Mucosa of descending colon (tissue), 3 donors: ENCODE data around the gene FBN1. TPM values are rescaled to one million over a fixed set of nuclear protein-coding genes. Genes with fewer than 3 reads are reported as not detected.

Source experiments
- ATAC-seq: fragments of 200-7000 bp; cut with Tn5 transposase; one replicate; pipeline ENCODE4 v1.9.1; 2020; ENCODE audit warnings: mild to moderate bottlenecking, moderate library complexity
- DNase-seq, 3 donors: peaks; one replicate each; pipeline ENCODE4 v3.0.0-alpha.2; 2020
- H3K36me3 ChIP-seq: fragments of 200-600 bp; one replicate; pipeline ENCODE4 v1.8.0; 2021; ENCODE audit warnings: low read depth, mild to moderate bottlenecking
- H3K4me1 ChIP-seq: fragments of 200-600 bp; one replicate; pipeline ENCODE4 v1.8.0; 2021; ENCODE audit warnings: low read depth, mild to moderate bottlenecking
- H3K4me3 ChIP-seq: fragments of 200-600 bp; one replicate; pipeline ENCODE4 v1.8.0; 2021; ENCODE audit warnings: mild to moderate bottlenecking
- H3K9me3 ChIP-seq: fragments of 200-600 bp; one replicate; pipeline ENCODE4 v1.8.0; 2021; ENCODE audit warnings: mild to moderate bottlenecking
- intact Hi-C, 2 donors: fragments of 100-400 bp; cut with DNase I in 1 of 2; cut with micrococcal nuclease in 1 of 2; formaldehyde crosslinking; loops; one replicate each; pipeline versions ENCODE4 v1.11.0 to v1.11.1; 2022; cut with DNase I, micrococcal nuclease
- total RNA-seq, 3 donors: library from RNA; stranded (reverse); fragmentation: NEBNext Ultra II Directional in 2 of 3; extraction: Animal tissue kit (Norgen Biotek cat#: 25700) in 2 of 3; gene quantifications; one replicate each; pipeline versions ENCODE4 v1.2.1 to v1.2.4, GENCODE V29; 2021 to 2023
- TF ChIP-seq, protein P1 (sequence below): fragments of 200-600 bp; IDR thresholded peaks from one replicate; pipeline ENCODE4 v1.8.0; 2022; ENCODE audit warnings: antibody characterized with exemption, mild to moderate bottlenecking
- donor health status: DM: no; HTN: no; CAD: no; lungs with moderate emphysema.
- donor health status: DM: no; HTN: no; CAD: no.
- donor health status: DM: no; HTN: yes; CAD: no.

FBN1 gene
- total RNA-seq, 3 donors from 2014 or later, result 9.3 to 47.9 (median 35.9) TPM

DNA sequence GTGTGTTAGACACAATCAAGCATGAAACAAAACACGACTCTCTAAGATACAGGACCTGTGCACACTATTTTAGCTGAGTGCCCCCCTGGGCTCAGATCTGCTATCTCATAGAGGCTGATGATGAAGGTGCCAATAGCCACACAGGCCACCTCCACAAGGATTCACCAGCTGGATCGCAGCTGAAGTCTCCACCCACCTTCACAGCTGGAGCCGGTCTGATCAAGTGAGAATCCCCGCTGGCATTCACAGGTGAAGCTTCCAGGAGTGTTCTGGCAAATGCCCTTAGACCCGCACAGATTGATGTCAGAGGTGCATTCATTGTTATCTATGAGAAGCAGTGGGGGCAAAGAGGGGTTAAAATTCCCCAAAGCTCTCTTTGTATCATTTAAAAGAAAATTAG is 224.1 kb downstream of the FBN1 start:
- H3K9me3 ChIP-seq, result no peaks in the 10 kb centered on the region
- TF ChIP-seq, protein P1, sequence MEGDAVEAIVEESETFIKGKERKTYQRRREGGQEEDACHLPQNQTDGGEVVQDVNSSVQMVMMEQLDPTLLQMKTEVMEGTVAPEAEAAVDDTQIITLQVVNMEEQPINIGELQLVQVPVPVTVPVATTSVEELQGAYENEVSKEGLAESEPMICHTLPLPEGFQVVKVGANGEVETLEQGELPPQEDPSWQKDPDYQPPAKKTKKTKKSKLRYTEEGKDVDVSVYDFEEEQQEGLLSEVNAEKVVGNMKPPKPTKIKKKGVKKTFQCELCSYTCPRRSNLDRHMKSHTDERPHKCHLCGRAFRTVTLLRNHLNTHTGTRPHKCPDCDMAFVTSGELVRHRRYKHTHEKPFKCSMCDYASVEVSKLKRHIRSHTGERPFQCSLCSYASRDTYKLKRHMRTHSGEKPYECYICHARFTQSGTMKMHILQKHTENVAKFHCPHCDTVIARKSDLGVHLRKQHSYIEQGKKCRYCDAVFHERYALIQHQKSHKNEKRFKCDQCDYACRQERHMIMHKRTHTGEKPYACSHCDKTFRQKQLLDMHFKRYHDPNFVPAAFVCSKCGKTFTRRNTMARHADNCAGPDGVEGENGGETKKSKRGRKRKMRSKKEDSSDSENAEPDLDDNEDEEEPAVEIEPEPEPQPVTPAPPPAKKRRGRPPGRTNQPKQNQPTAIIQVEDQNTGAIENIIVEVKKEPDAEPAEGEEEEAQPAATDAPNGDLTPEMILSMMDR, result no peak
- H3K4me1 ChIP-seq, result no peaks in the 10 kb centered on the region
- ATAC-seq (no peak), DNase-seq (no peak)
- H3K4me3 ChIP-seq, result no peak overlapping the region
- H3K36me3 ChIP-seq, result no peaks in the 10 kb centered on the region
- intact Hi-C loops, result no loop called here

DNA sequence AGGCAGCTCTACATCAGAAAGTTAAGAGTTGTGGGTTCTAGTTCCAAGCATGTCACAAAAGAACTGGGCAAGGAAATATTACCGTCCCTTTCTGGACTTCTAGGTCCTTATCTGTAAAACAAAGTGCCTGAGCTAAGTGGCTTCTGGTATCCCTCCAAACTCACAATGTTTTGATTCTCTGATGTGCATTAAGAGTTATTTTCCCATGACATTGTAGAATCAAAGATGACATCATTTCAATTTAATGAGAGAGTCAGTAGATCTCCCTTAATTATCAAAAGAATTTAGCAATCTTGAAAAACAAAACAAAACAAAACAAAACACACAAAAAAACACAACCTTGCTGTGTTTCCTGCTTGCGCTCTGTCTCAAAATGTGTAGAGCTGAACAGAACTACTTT is 225.6 kb downstream of the FBN1 start:
- no peak for DNase-seq
- no peak for ATAC-seq
- H3K4me3 ChIP-seq, result no peak overlapping the region
- no peaks in the 10 kb centered on the region for H3K4me1 ChIP-seq
- H3K9me3 ChIP-seq, result no peaks in the 10 kb centered on the region
- no peaks in the 10 kb centered on the region for H3K36me3 ChIP-seq
- intact Hi-C loops, result no loop called here
- TF ChIP-seq, protein P1, result no peak

DNA sequence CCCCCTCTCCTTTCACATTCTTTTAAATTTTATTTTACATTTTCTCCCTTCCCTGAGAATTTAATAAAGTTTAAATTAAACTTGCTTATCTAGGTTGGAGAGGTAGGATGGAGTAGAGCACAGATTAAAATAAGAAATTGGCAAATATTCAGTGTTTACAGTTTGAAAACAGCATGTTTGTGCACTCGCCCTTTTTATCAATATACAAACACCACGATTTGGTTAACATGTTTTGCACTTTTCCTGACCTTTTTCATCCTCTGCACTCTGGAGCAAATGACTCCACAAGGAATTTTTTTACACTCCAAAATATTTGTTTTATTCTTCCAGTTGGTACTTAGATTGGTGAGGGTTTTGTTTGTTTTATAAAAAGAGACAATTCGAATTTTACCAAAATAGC is 227.2 kb downstream of the FBN1 start:
- DNase-seq (no peak), ATAC-seq (no peak)
- intact Hi-C loops, result no loop called here
- no peaks in the 10 kb centered on the region for H3K9me3 ChIP-seq
- H3K36me3 ChIP-seq, result no peaks in the 10 kb centered on the region
- TF ChIP-seq, protein P1, result no peak
- H3K4me1 ChIP-seq, result no peaks in the 10 kb centered on the region
- no peak overlapping the region for H3K4me3 ChIP-seq

DNA sequence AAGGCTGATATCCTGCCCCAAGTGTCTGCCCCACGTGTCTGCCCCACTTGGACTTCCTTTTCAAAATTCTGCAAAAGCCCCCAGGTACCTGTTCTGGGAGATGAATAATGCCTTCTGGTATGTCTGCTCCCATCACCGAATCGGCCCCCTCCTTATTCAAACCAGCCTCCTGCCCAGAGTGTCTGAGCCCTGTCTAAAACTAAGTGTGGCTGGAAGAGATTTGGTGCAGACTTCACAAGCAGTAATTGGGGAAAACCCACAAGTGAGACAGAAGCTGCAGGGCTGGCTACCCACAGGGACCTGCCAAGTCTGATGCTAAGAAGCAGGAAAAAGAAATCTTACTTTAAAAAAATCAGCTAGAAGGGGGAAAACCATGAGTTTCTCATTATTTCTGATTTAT is 229.2 kb downstream of the FBN1 start:
- intact Hi-C loops, result no loop called here
- H3K4me1 ChIP-seq, result no peaks in the 10 kb centered on the region
- H3K36me3 ChIP-seq, result no peaks in the 10 kb centered on the region
- TF ChIP-seq, protein P1, result no peak
- no peak for DNase-seq
- ATAC-seq, result no peak
- H3K4me3 ChIP-seq, result no peak overlapping the region
- H3K9me3 ChIP-seq, result no peaks in the 10 kb centered on the region

DNA sequence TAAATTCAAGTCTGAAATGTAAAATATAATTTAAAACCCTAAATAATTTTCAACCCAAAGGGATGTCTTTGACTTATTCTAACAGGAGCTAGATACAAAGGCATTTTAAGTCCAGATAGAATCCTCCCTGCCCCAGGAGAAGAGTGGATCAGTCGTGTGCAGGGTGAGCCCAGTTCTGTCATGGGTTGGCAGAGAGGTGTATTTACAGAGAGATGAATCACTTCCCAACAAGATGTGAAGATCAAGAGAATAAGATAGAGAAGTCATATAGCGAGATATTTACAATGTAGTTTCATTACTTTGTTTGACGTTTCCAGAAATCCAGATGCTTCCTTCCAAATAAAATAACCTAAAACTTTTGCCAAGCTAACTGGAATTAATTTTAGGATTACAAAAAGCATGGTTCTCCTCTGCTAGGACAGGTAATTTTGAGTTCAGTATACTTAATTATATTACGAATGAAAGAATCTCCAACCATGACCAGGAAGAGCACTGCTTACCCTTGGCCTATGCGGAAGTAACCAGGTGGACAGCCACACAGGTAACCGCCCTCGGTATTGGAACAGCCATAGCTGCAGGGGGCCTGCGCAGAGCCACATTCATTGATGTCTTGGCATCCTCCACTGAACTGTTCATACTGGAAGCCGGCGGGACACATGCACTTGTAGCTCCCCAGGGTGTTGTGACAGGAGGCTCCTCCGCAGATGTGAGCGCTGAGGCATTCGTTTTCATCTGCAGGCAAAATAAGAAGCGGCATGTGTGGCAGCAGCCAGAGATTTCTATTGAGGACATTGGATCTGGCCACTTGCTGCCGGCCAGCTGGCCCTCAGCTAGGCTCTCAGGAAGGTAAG is 230.2 kb downstream of the FBN1 start:
- no peaks in the 10 kb centered on the region for H3K9me3 ChIP-seq
- DNase-seq (no peak), ATAC-seq (no peak)
- TF ChIP-seq, protein P1, result no peak
- H3K4me3 ChIP-seq, result no peak overlapping the region
- no peaks in the 10 kb centered on the region for H3K36me3 ChIP-seq
- intact Hi-C loops, result no loop called here
- H3K4me1 ChIP-seq, result no peaks in the 10 kb centered on the region
